HG03066 (cell line): ENCODE data around the gene CHAC2.
"Not testable (repeated sequence)": the region's sequence is repeated elsewhere in the genome, so short reads cannot be mapped to it uniquely, and the experiment has no call there.

Experiments
- ATAC-seq: cut with Tn5 transposase; IDR thresholded peaks from one replicate; pipeline ENCODE4 v1.9.1; 2021; ENCODE audit warnings: low read depth; ENCODE audit not compliant: unreplicated experiment

The CHAC2 gene

DNA sequence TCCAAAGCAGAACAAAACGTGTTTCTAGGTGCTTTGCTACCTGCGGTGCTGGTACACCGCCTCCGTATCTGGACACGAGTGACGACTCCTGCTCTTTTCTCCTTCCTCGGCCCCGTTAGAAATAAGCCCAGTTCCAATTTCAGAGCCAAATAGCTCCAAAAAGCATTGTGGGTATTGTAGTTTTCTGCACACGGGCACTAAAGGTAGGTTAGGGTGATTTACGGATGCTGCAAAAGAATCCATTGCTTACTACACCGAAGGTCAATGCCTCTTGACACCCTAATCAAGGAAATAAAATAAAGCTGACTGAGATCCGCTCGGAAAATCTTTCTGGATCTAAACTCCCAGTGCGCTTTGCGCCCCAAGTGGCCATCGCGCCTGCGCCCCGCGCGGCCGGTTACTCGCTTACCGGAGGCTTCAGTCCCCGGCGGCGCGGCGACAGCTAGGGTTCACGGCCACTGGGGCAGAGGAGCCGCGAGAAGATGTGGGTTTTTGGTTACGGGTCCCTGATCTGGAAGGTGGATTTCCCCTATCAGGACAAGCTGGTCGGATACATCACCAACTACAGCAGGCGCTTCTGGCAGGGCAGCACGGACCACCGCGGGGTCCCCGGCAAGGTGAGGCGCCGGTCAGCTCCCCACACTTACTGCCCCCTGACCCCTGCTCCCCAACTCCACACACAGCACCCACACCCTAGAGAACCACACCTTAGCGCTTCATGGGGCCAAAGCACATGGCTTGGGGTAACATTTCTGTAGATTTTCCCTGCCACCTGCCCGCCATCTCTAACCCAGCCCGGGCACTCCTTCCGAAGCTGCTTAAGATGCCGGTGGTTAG, at the start of gene CHAC2:
CHAC2 (plus strand) TSS at position 400 of the 837 bp plus-strand sequence; CDS start at position 483, 83 bp downstream.
- peak; percentile 91 for ATAC-seq

DNA sequence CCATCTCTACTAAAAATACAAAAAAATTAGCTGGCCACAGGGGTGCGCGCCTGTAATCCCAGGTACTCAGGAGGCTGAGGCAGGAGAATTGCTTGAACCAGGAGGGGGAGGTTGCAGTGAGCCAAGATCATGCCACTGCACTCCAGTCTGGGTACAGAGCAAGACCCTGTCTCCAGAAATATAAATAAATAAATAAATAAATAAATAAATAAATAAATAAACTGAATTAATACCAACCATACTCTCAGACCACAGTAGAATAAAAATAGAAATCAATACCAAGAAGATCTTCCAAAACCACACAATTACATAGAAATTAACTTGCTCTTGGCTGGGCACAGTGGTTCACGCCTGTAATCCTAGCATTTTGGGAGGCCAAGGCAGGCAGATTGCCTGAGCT, 46.7 kb upstream of the CHAC2 start:
- not testable (repeated sequence) for ATAC-seq

DNA sequence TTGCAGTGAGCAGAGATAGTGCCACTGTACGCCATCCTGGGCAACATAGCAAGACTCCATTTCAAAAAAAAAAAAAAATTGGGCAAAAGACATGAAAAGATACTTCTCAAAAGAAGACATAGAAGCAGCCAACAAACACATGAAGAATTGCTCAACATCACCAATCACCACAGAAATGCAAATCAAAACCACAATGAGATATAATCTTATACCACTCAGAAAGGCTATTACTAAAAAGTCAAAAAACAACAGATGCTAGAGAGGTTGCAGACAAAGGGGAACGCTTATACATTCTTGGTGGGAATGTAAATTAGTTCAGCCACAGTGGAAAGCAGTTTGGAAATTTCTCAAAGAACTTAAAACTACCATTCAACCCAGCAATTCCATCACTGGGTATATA, 43.1 kb upstream of the CHAC2 start:
- ATAC-seq, result no peak

DNA sequence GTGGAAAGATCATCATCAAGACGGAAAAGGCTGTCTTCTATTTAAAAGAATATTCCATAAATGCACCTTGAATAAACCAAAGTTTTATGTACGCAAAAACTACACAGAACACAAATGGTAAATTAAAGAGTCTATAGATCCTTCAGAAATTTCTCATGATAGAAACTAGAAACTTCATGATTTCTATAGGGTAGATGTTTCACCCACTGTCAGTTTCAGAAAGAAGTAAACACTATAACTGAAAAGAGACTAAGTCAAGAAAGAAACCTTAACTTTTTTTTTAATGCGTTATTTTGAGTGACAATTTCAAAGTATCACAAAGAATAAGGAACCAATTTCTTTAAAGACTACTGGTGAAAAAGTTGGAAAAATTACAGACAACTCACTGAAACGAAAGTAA, 41.9 kb upstream of the CHAC2 start:
- no peak for ATAC-seq

DNA sequence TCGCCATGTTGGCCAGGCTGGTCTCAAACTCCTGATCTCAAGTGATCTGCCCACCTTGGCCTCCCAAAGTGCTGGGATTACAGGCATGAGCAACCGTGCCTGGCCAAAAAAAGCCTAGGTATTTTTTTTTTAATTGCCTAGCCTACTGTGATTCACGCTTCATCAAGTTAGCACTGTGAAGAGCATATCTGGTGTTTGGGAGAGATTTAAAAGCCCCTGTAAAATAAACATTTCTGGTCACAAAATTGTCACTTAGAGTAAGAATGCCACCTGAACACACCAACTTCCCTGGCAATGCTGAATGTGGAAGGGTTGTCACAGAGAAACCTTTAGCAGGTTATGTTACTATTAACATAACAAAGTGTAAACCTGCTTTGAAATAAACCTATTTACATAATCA, 39.7 kb upstream of the CHAC2 start:
- ATAC-seq, result no peak

DNA sequence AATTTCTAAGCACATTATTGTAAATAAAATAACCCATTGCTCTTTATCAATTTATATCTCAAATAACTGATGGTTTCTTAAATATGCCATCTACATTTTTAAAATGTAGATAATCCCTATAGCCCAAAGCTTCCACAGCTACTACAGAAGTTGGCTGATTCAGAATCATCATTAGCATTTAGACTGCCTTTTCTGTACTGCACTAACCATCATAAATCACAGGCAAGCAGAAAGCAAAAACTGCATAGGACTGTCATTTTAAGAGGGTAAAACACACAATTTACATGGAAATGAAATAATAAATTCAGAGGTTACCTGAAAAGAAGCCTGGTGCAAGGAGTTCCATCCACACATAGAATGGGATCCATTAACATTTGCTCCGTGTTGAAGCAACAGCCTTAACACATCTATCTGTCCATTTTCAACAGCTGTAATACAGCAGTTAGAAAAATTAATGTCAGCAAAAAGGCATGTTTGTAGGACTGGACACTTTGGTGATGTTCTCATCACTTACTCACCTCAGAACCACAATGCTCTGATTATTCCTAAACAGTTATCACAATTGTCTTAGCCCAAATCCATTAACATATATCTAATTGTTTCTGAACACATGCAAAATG, 38.4 kb upstream of the CHAC2 start:
- no peak for ATAC-seq

DNA sequence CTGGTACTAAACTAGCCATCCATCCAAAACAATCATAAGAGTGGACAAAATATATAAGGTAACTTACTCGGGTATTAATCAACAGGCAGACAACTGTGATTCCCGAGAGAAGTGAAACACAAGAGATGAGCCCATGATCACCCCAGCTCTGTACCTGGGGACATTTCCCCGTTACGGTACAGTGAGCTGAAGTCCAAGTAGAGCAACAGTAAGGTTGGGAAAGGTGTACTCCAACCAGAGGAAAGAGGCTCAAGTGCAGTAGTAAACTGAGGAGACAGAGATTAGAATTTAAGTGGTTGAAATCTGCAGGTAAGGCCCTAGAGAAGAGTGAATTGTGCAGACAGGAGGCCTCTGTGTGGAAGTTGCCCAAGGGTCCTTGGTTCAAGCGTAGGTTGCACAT, 30.5 kb upstream of the CHAC2 start:
- ATAC-seq, result no peak

DNA sequence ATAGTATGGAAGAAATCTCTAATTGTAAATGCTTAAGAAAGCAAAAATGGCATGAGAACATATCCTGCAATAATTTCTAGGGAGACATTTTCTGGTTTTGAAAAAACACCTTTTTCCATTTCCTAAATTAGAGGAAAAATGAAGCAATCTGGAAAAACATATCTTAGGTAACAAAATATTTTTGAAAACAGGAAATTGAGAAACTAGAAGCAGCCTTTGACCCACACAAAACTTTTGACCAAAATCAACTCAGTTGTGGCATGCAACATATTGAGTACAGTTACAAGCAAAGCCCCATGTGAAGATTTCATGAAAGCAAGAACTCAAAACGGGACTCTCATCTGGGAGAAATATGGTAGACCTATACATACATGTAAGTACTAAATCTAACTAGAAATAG, 28.6 kb upstream of the CHAC2 start:
- no peak for ATAC-seq

DNA sequence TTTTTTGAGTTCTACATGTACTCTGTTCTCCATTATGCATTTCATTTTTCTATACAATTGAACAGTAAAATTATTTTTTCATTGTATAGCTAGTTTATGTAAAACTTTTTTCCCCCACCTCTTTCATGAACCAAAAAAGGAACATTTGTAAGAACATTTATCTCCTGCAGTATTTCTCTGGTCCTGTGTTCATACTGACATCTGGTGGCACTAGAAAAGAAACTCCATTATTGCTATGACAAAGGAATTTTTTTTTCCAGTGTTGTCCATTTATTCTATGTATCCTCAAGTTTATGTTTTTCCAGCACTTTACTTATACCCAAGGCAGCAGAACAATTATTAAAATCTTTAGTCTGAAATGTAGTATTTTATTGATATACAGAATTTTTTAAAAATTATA, 27.4 kb upstream of the CHAC2 start:
- ATAC-seq, result no peak

DNA sequence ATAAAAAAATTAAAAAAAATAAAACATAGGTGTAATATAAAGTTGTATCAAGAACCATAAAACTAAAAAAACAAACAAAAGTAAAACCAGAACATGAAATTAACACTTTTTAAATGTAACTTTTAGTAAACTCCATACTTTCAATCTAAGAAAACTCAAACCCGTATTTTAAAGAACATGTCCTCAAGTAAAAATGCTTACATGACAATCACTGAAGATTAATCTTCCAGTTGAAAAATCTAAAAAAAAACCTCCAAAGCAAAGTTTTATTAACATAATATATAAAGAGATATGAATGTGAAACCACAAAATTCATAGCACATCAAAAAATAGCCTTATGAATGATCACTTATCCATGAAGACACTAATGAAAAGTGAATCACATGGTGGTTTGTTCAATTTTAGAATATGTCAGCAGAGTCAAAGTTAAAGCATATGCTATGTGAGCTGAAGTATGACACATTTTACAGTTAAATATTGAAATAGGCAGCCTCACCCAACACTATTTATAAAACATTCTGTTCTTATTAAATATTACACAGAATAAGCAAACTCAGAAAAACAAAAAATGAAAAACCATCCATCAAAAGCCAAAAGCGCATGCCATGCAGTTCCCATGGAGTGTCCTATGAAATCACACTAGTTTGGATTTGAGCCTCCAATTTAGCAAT, 23.1 kb upstream of the CHAC2 start:
- ATAC-seq, result no peak

DNA sequence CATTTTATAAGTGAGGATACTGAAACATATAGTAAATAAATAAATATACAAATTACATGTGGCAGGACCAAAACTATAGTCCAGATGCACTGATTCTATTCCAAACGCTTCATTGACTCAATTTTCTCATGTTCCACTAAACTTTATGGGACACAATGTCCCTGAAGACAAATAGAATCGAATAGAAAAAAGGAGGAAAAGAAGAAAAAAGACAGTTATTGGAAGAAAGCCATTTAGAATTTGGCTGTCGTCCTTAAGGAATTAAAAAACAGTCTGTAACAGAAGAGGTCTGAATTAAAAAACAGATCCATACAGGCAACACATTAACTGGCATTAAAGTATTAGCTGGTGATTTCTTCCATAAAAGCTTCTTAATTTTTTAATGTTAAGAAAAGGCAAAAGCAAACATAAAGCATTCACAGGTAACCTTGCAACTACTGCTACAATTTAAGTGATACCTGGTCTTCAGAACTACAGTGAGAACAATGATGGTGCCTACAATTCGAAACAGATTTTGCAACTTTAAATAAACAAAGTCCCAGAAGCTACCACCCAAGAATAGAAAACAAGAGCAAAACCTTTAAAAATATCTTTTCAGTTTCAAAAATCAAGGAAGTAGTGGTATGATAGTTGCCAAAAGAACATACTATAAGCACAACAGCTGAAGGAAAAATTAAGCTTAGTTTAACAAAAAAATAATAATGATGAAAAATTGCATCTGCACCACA, 17.4 kb upstream of the CHAC2 start:
- no peak for ATAC-seq

DNA sequence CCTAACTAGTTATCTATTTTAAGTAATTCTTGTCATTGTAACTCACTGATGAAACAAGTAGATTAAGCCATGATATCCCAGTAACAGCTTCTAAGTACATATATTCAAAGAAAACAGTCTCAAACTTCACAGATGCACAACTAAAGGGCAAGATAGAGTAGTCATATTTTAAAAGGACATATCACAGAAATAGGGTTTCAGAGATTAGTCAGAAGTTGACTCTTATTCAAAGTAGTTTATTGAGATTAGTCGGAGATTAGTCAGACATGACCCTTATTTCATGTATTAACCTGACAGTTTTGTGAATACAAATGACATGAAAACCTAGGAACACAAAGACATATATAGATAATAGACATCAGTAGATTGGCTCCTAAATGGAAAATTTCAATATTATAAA, 15.9 kb upstream of the CHAC2 start:
- peak; percentile 92 for ATAC-seq

DNA sequence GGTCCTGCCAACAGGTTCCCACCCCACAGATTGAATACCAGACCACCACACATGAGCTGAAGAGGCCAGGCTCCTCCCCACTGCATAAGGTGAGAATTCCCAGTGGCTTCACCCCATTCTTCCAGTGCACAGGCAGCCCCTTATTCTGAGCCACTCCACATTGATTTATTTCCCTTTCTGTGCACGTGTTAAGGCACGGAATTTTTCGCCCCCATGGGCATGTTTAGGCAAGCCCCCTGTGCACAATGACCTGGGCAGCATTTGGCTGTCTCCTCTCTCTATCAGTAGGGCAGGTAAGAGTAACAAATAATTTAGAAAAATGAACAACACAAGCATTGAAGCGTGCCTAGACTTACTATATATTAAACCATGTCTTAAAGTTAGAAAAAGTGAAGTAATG, 15.2 kb upstream of the CHAC2 start:
- no peak for ATAC-seq

DNA sequence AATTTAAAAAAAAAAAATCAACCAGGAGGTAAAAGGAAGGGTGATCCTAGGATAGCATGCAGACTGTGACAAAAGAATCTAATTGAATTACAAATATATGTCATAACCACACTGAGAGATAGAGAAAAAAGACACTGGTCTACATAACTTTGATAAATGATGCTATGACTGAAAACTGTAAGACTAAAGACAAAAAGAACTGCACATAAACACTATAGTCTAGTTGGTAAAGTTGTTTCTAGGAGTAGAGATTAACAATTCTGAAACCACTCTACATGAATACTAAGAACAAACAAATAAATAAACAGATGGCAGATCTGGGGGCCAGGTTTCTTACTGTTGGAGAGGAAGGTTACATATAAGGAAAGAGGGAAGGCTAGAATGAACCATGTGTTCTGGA, 14.6 kb upstream of the CHAC2 start:
- ATAC-seq, result no peak

DNA sequence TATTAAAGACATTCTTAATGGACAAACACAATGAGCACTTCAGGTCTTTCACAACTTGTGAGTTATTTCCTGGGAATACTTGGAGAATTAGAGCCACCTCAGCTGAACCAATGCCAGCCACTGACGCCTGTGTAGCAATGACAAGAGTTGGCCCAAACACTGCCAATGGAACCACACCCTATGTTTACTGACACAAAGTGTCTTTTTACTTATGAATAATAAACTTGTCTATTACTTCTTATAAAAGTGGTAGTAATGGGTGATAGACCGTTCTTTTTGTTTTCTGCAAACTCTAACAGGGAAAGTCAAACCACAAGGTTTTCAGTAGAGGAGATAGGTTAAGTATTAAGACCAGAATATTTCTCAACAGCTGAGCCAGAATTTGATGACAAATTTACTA, 12.5 kb upstream of the CHAC2 start:
- ATAC-seq, result no peak

DNA sequence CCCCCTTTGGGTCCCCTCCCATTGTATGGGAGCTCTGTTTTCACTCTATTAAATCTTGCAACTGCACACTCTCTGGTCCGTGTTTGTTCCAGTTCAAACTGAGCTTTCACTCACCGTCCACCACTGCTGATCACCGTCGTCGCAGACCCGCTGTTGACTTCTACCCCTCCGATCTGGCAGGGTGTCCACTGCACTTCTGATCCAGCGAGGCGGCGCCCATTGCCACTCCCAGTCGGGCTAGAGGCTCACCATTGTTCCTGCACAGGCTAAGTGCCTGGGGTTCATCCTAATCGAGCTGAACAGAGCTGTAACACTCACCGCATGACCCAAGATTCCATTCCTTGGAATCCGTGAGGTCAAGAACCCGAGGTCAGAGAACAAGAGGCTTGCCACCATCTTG, 11.0 kb upstream of the CHAC2 start:
- ATAC-seq, result no peak

DNA sequence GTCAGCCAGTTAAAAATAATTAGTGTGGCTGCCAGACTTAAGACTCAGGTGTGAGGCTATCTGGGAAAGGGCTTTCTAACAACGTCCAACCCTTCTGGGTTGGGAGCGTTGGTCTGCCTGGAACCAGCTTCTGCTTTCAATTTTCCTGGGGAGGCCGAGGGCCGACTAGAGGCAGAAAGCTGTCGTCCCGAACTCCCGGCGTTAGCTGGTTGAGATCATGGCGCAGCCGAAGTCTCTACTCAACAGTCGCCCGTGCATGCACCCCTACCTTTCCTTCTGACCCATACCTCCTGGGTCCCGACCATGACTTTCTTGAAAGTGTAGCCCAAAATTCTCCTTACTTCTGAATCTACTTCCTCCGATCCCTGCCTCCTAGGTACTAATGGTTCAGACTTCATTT, 10.4 kb upstream of the CHAC2 start:
- ATAC-seq, result not testable (repeated sequence)

DNA sequence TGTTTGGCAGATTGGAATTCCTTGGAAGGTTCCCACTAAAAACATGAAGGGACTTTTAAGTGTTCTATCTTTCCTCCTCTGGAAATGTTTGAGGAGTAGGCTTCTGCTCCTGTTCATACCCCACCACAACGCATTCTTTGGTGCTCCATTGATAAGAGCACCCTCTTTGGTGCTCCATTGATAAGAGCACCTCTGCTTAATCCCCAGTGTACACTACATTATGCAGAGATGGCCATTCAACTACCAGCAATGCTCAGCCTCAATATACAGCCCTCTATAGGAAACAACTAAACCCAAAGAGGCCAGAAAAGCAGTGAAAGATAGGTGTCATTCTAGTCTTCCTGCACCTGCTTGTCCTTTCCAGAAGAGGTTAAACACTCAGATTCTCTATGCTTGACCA, 1.8 kb upstream of the CHAC2 start:
- no peak for ATAC-seq

DNA sequence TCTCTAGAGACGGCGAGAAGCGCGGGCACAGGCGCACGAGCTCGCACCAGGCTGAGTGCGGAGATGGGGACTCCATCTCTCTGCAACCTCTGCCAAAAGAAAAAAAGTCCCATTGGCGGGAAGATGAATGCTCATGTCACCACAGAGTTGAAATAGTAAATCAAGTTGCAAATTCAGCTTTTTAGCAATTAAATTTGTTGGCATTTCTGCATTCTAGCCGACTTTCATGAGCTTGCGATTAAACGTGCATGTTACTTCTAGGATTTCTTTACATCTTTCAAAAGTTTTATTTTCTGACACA, 588 bp downstream of the CHAC2 start:
- ATAC-seq, result peak; percentile 47

DNA sequence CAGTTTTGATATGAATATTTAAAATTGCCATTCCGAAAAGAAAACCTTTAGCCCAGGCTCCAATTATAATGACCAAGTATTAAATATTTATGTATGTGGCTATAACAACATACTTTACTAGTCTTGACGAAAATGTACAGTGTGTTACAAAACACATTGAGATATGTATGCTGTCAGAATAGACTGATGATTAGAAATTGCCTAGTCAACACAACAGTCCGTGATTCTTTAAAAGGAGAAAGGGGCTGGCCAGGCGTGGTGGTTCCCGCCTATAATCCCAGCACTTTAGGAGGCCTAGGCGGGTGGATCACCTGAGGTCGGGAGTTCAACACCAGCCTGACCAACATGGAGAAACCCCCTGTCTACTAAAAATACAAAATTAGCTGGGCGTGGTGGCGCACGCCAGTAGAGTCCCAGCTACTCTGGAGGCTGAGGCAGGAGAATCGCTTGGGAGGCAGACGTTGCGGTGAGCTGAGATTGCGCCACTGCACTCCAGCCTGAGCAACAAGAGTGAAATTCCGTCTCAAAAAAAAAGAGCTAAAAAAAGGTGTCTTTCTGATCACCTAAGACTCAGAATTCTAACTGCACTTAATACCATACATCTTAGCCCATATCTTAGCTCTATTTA, 1.8 kb downstream of the CHAC2 start:
- ATAC-seq, result no peak

DNA sequence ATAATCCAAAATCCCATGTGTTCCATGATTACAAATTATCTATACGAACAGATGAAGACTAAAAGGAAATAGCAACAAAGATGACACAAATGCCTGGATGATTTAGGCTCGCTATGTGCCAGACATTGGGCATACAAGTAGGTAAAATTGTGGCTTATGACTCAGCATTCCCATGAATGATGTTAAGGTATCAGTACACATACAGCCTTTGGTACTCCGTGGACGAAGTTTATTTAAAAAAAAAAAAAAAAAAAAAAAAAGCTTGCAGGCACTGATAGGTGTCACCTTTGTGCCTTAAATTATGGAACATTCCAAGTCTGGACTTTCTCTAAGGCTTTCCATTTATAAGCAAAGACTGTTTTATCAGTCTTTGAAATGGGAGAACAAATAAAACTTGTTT, 2.7 kb downstream of the CHAC2 start:
- no peak for ATAC-seq
